ENCODE measurements around the gene CCDC9.

The CCDC9 gene

DNA sequence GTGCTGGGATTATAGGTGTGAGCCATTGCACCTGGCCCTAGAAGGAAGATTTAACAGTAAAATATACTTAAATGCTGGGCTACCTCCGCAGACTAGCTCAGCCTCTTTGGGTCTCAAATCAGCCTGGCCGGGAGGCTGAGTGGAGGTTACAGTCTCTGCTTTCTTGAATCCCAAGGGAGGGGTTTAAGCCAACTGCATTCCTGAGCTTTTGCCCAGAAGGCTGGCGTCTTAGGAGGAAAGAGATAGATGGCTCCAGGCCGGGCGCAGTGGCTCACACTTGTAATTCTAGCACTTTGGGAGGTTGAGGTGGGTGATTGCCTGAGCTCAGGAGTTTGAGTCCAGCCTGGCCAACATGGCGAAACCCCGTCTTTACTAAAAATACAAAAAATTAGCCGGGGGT lies 52.7 kb downstream of the CCDC9 start:
- no peak for TF ChIP-seq SIN3A (IDR thresholded peaks at IDR 0.05; ENCODE audit: borderline replicate concordance, insufficient read depth, low read length)
- TF ChIP-seq POLR2AphosphoS5 (IDR thresholded peaks at IDR 0.05; ENCODE audit: low read depth, low read length): no peak
- no peak for TF ChIP-seq REST (IDR thresholded peaks at IDR 0.05; ENCODE audit: insufficient read depth in 1 of 2, low read depth in 2 of 2, low read length in 2 of 2)
- TF ChIP-seq FOXP2 (optimal IDR thresholded peaks at IDR 0.05; ENCODE audit: borderline replicate concordance, extremely low read depth, extremely low read length, insufficient read depth): no peak
- no peak for TF ChIP-seq TAF1 (IDR thresholded peaks at IDR 0.05; ENCODE audit: borderline replicate concordance, insufficient read depth, low read length)

- TF ChIP-seq TAF1 (IDR thresholded peaks at IDR 0.05; ENCODE audit: borderline replicate concordance, insufficient read depth, low read length) (no peak), FOXP2 (optimal IDR thresholded peaks at IDR 0.05; ENCODE audit: borderline replicate concordance, extremely low read depth, extremely low read length, insufficient read depth) (no peak), REST (IDR thresholded peaks at IDR 0.05; ENCODE audit: insufficient read depth in 1 of 2, low read depth in 2 of 2, low read length in 2 of 2) (no peak), POLR2AphosphoS5 (IDR thresholded peaks at IDR 0.05; ENCODE audit: low read depth, low read length) (no peak), SIN3A (IDR thresholded peaks at IDR 0.05; ENCODE audit: borderline replicate concordance, insufficient read depth, low read length) (no peak)
Measured at GRCh38 chr19:47309608-47310007, 53.3 kb downstream of the CCDC9 start, which contains the start of gene C5AR1. C5AR1 (plus strand) TSS chr19:47309861; CDS start chr19:47309896, 35 bp downstream.

DNA sequence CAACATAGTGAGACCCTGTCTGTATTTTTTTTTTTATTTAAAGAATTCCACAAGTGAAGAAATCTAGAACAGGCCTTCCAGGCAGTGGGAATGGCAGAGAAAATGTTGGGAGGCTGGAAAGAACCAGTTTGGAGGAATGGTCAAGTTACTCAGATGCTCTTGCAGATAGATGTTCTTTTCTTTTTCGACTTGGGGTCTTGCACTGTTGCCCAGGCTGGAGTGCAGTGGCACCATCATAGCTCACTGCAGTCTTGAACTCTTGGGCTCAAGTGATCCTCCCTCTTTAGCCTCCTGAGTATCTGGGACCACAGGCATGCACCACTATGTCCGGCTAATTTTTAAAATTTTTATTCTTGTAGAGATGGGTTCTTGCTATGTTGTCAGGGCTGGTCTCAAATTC lies 54.0 kb downstream of the CCDC9 start:
- TF ChIP-seq POLR2AphosphoS5 (IDR thresholded peaks at IDR 0.05; ENCODE audit: low read depth, low read length) (no peak), REST (IDR thresholded peaks at IDR 0.05; ENCODE audit: insufficient read depth in 1 of 2, low read depth in 2 of 2, low read length in 2 of 2) (no peak), FOXP2 (optimal IDR thresholded peaks at IDR 0.05; ENCODE audit: borderline replicate concordance, extremely low read depth, extremely low read length, insufficient read depth) (no peak), SIN3A (IDR thresholded peaks at IDR 0.05; ENCODE audit: borderline replicate concordance, insufficient read depth, low read length) (no peak), TAF1 (IDR thresholded peaks at IDR 0.05; ENCODE audit: borderline replicate concordance, insufficient read depth, low read length) (no peak)

DNA sequence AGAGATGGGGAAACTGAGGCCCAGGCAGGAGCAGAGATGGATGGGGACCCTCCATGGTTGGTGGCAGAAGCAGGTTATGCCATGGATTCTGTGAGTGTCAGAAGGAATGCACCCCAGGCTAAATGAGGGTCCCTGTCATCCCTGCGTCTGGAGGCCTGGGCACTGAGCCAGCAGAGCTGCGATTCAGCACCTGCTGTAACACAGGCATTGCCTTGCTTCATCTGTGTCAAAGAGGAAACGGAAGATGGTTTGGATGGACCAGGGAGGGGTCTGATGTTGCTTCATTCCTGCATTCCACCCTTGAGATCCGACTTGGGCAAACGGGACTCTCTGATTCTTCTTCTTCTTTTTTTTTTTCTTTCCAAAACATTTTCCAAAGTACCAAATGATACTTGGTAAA lies 54.5 kb downstream of the CCDC9 start:
- TF ChIP-seq REST (IDR thresholded peaks at IDR 0.05; ENCODE audit: insufficient read depth in 1 of 2, low read depth in 2 of 2, low read length in 2 of 2) (no peak), FOXP2 (optimal IDR thresholded peaks at IDR 0.05; ENCODE audit: borderline replicate concordance, extremely low read depth, extremely low read length, insufficient read depth) (peak; percentile 42)

DNA sequence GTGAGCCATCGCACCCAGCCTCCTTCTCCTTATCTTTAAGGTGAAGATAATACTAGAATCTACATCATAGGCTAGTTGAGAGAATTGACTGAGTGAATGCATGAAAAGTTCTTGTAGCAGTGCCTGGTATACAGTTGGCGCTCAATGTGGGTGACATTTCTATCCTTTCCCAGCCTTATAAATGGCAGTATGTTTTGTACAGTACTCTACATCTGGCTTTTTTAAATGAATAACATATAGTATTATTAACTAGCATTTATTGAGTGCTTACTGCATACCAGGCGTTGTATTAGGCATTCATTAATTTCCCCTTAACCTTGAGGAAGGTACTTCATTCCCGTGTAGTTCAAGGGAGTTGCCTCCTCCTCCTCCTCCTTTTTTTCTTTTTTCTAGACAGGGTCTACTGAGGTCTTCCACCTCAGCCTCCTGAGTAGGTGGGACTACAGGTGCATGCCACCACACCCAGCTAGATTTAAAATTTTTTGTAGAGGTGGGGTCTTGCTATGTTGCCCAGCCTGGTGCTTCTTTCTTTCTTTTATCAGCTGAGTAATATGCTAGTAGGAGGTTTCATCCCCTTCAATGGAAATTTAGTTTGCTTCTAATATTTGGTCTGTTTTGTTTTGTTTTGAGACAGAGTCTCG lies 56.2 kb downstream of the CCDC9 start:
- TF ChIP-seq TAF1 (IDR thresholded peaks at IDR 0.05; ENCODE audit: borderline replicate concordance, insufficient read depth, low read length) (no peak), FOXP2 (optimal IDR thresholded peaks at IDR 0.05; ENCODE audit: borderline replicate concordance, extremely low read depth, extremely low read length, insufficient read depth) (no peak), SIN3A (IDR thresholded peaks at IDR 0.05; ENCODE audit: borderline replicate concordance, insufficient read depth, low read length) (no peak), REST (IDR thresholded peaks at IDR 0.05; ENCODE audit: insufficient read depth in 1 of 2, low read depth in 2 of 2, low read length in 2 of 2) (no peak), POLR2AphosphoS5 (IDR thresholded peaks at IDR 0.05; ENCODE audit: low read depth, low read length) (no peak)

All from PFSK-1 (cell line).